GM23338 (cell line): ENCODE data around the gene ACOXL. TPM values are rescaled to one million over a fixed set of nuclear protein-coding genes. Genes with fewer than 3 reads are reported as not detected.

Experiments
- ATAC-seq: fragments of 200-7000 bp; cut with Tn5 transposase; 3 replicates; pipeline ENCODE4 v1.9.1; 2020
- DNase-seq: peaks from one replicate; pipeline ENCODE4 v3.0.0-alpha.2; 2015; ENCODE audit warnings: low spot score
- H2AFZ ChIP-seq: fragments of 200-600 bp; sonication (generic); 2 replicates; pipeline ENCODE4 v1.8.0; 2016; ENCODE audit warnings: antibody characterized with exemption, mild to moderate bottlenecking, moderate library complexity
- H3F3A ChIP-seq: fragments of 200-600 bp; sonication (generic); replicated peaks from 2 replicates; pipeline ENCODE4 v1.8.0; 2017; ENCODE audit warnings: antibody characterized with exemption, mixed run types, low read depth
- H3K27ac ChIP-seq: fragments of 200-600 bp; sonication (generic); 2 replicates; pipeline ENCODE4 v1.6.1; 2016; ENCODE audit warnings: low read depth
- H3K27me3 ChIP-seq: fragments of 200-600 bp; sonication (generic); 2 replicates; pipeline ENCODE4 v1.8.0; 2016; ENCODE audit warnings: mild to moderate bottlenecking, mixed run types, moderate library complexity; ENCODE audit not compliant: insufficient read depth
- H3K36me3 ChIP-seq: fragments of 200-600 bp; sonication (generic); 2 replicates; pipeline ENCODE4 v1.8.0; 2016; ENCODE audit warnings: mild to moderate bottlenecking; ENCODE audit not compliant: insufficient read depth
- H3K4me1 ChIP-seq: fragments of 200-600 bp; sonication (generic); 2 replicates; pipeline ENCODE4 v1.8.0; 2016; ENCODE audit warnings: mild to moderate bottlenecking, moderate library complexity; ENCODE audit not compliant: insufficient read depth
- H3K4me2 ChIP-seq: fragments of 200-600 bp; sonication (generic); 2 replicates; pipeline ENCODE4 v1.7.1; 2017; ENCODE audit warnings: mixed run types
- H3K4me3 ChIP-seq: fragments of 200-600 bp; sonication (generic); 2 replicates; pipeline ENCODE4 v1.6.1; 2016; ENCODE audit warnings: mixed run types
- H3K79me2 ChIP-seq: fragments of 200-600 bp; sonication (generic); replicated peaks from 2 replicates; pipeline ENCODE4 v1.8.0; 2017; ENCODE audit warnings: mild to moderate bottlenecking; ENCODE audit not compliant: insufficient read depth
- H3K9me2 ChIP-seq: fragments of 200-600 bp; sonication (generic); 2 replicates; pipeline ENCODE4 v1.8.0; 2017; ENCODE audit not compliant: insufficient read depth
- H4K20me1 ChIP-seq: fragments of 200-600 bp; sonication (generic); replicated peaks from 2 replicates; pipeline ENCODE4 v1.8.0; 2017; ENCODE audit warnings: mild to moderate bottlenecking; ENCODE audit not compliant: insufficient read depth
- H3K27ac Mint-ChIP-seq: 2 replicates; pipeline ENCODE4 v1.8.0; 2020; ENCODE audit warnings: inconsistent platforms, mild to moderate bottlenecking, moderate library complexity, mixed read lengths
- H3K27me3 Mint-ChIP-seq: 3 replicates; pipeline ENCODE4 v1.8.0; 2022; ENCODE audit warnings: low read depth, mild to moderate bottlenecking, moderate library complexity, mixed read lengths, inconsistent platforms; ENCODE audit not compliant: insufficient read depth, poor library complexity
- H3K36me3 Mint-ChIP-seq: 3 replicates; pipeline ENCODE4 v1.8.0; 2021; ENCODE audit warnings: low read depth, mild to moderate bottlenecking, inconsistent platforms, moderate library complexity, mixed read lengths
- H3K4me1 Mint-ChIP-seq: 3 replicates; pipeline ENCODE4 v1.8.0; 2020; ENCODE audit warnings: mild to moderate bottlenecking, inconsistent platforms, mixed read lengths
- H3K4me3 Mint-ChIP-seq: 3 replicates; pipeline ENCODE4 v1.8.0; 2021; ENCODE audit warnings: moderate library complexity, mild to moderate bottlenecking, inconsistent platforms, mixed read lengths
- H3K9me3 Mint-ChIP-seq: 3 replicates; pipeline ENCODE4 v1.8.0; 2020; ENCODE audit warnings: moderate library complexity, mild to moderate bottlenecking, inconsistent platforms, mixed read lengths
- CREB1 ChIP-seq: fragments of 250-450 bp; sonication (Bioruptor Pico); IDR thresholded peaks from 2 replicates; pipeline ENCODE4 v1.5.0; 2020; ENCODE audit warnings: low read depth, mild to moderate bottlenecking, moderate library complexity
- EZH2 ChIP-seq: fragments of 200-600 bp; sonication (generic); IDR thresholded peaks from one replicate; pipeline ENCODE4 v1.8.0; 2017; ENCODE audit warnings: antibody characterized with exemption, mild to moderate bottlenecking, low read depth; ENCODE audit not compliant: unreplicated experiment
- EZH2phosphoT487 ChIP-seq: fragments of 200-600 bp; sonication (generic); IDR thresholded peaks from one replicate; pipeline ENCODE4 v1.8.1; 2018; ENCODE audit warnings: antibody characterized with exemption; ENCODE audit not compliant: unreplicated experiment
- JUNB ChIP-seq: IDR thresholded peaks from one replicate; pipeline ENCODE4 v1.6.1; 2016; ENCODE audit warnings: antibody characterized with exemption; ENCODE audit not compliant: unreplicated experiment
- NANOG ChIP-seq: IDR thresholded peaks from 2 replicates; pipeline ENCODE4 v1.6.1; 2016; ENCODE audit warnings: antibody characterized with exemption, borderline replicate concordance
- POLR2AphosphoS5 ChIP-seq: IDR thresholded peaks from 2 replicates; pipeline ENCODE4 v1.6.1; 2016; ENCODE audit warnings: antibody characterized with exemption, low read depth
- REST ChIP-seq: IDR thresholded peaks from one replicate; pipeline ENCODE4 v1.6.1; 2018; ENCODE audit warnings: antibody characterized with exemption; ENCODE audit not compliant: unreplicated experiment
- STAT1 ChIP-seq: IDR thresholded peaks from one replicate; pipeline ENCODE4 v1.6.1; 2016; ENCODE audit warnings: antibody characterized with exemption; ENCODE audit not compliant: unreplicated experiment
- ZNF114 ChIP-seq: fragments of 250-450 bp; sonication (Bioruptor Pico); IDR thresholded peaks from 2 replicates; pipeline ENCODE4 v1.5.0; 2020; ENCODE audit warnings: mild to moderate bottlenecking, moderate library complexity
- ZNF331 ChIP-seq: fragments of 250-450 bp; sonication (Bioruptor Pico); IDR thresholded peaks from 2 replicates; pipeline ENCODE4 v1.5.0; 2020; ENCODE audit warnings: low read depth, mild to moderate bottlenecking, moderate library complexity
- polyA plus RNA-seq: library from polyadenylated mRNA; unstranded; fragments of >200 nt; fragmentation: Nextera tagmentation; extraction: Ambion mirVana; gene quantifications from 2 replicates; pipeline ENCODE4 v1.2.1, GENCODE V29; 2016
- total RNA-seq: library from RNA; depleted of rRNA; stranded (reverse); fragments of >200 nt; shearing (Covaris generic); gene quantifications from 2 replicates; pipeline ENCODE4 v1.2.3, GENCODE V29; 2014
- TF ChIP-seq, protein P1 (sequence below), 2 experiments: fragments of 200-600 bp in 1 of 2; sonication (generic) in 1 of 2; conservative IDR thresholded peaks; 2 replicates each; pipeline versions ENCODE4 v1.5.1 to v1.6.1; 2016 to 2017; ENCODE audit warnings: antibody characterized with exemption in 2 of 2, low read depth in 2 of 2, mild to moderate bottlenecking in 2 of 2, moderate library complexity in 1 of 2
- TF ChIP-seq, protein P2 (sequence below): IDR thresholded peaks from 2 replicates; pipeline ENCODE4 v1.6.1; 2016; ENCODE audit warnings: antibody characterized with exemption
- TF ChIP-seq, protein P3 (sequence below): fragments of 250-450 bp; sonication (Bioruptor Pico); IDR thresholded peaks from 2 replicates; pipeline ENCODE4 v1.5.0; 2020; ENCODE audit warnings: mild to moderate bottlenecking, moderate library complexity

The ACOXL gene
- total and polyA plus RNA-seq, 2 experiments from 2014 or later, result 9.0 to 14.7 TPM

GRCh38 chr2:110984694-110985490, 252.5 kb downstream of the ACOXL start:
- Mint-ChIP-seq H3K27ac (no peak overlapping the region), H3K4me3 (no peak overlapping the region), H3K4me1 (peaks cover 9% of the 10 kb centered on the region), H3K27me3 (peaks cover 6% of the 10 kb centered on the region), H3K36me3 (no peaks in the 10 kb centered on the region; the same call in 2 of the 3 replicates), H3K9me3 (no peaks in the 10 kb centered on the region)
- no peak for DNase-seq
- Histone ChIP-seq H3K79me2 (no peaks in the 10 kb centered on the region), H3K27ac (no peak overlapping the region), H3K27me3 (no peaks in the 10 kb centered on the region), H3K36me3 (no peaks in the 10 kb centered on the region), H2AFZ (no peak overlapping the region), H3K4me1 (peaks cover 6% of the 10 kb centered on the region), H3F3A (no peaks in the 10 kb centered on the region), H3K4me2 (no peak overlapping the region), H4K20me1 (no peaks in the 10 kb centered on the region), H3K4me3 (no peak overlapping the region), H3K9me2 (no peaks in the 10 kb centered on the region)
- TF ChIP-seq NANOG (no peak), REST (no peak), ZNF331 (CRISPR knock-in tag) (no peak), POLR2AphosphoS5 (no peak), EZH2 (no peak), JUNB (no peak), STAT1 (no peak), CREB1 (CRISPR knock-in tag) (no peak), ZNF114 (CRISPR knock-in tag) (no peak), EZH2phosphoT487 (no peak)
- TF ChIP-seq, protein P1, sequence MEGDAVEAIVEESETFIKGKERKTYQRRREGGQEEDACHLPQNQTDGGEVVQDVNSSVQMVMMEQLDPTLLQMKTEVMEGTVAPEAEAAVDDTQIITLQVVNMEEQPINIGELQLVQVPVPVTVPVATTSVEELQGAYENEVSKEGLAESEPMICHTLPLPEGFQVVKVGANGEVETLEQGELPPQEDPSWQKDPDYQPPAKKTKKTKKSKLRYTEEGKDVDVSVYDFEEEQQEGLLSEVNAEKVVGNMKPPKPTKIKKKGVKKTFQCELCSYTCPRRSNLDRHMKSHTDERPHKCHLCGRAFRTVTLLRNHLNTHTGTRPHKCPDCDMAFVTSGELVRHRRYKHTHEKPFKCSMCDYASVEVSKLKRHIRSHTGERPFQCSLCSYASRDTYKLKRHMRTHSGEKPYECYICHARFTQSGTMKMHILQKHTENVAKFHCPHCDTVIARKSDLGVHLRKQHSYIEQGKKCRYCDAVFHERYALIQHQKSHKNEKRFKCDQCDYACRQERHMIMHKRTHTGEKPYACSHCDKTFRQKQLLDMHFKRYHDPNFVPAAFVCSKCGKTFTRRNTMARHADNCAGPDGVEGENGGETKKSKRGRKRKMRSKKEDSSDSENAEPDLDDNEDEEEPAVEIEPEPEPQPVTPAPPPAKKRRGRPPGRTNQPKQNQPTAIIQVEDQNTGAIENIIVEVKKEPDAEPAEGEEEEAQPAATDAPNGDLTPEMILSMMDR (conservative IDR thresholded peaks at IDR 0.05; ENCODE audit: low read depth in 2 of 2), result no peak
- TF ChIP-seq, protein P2, sequence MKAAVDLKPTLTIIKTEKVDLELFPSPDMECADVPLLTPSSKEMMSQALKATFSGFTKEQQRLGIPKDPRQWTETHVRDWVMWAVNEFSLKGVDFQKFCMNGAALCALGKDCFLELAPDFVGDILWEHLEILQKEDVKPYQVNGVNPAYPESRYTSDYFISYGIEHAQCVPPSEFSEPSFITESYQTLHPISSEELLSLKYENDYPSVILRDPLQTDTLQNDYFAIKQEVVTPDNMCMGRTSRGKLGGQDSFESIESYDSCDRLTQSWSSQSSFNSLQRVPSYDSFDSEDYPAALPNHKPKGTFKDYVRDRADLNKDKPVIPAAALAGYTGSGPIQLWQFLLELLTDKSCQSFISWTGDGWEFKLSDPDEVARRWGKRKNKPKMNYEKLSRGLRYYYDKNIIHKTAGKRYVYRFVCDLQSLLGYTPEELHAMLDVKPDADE, result no peak
- TF ChIP-seq, protein P3, sequence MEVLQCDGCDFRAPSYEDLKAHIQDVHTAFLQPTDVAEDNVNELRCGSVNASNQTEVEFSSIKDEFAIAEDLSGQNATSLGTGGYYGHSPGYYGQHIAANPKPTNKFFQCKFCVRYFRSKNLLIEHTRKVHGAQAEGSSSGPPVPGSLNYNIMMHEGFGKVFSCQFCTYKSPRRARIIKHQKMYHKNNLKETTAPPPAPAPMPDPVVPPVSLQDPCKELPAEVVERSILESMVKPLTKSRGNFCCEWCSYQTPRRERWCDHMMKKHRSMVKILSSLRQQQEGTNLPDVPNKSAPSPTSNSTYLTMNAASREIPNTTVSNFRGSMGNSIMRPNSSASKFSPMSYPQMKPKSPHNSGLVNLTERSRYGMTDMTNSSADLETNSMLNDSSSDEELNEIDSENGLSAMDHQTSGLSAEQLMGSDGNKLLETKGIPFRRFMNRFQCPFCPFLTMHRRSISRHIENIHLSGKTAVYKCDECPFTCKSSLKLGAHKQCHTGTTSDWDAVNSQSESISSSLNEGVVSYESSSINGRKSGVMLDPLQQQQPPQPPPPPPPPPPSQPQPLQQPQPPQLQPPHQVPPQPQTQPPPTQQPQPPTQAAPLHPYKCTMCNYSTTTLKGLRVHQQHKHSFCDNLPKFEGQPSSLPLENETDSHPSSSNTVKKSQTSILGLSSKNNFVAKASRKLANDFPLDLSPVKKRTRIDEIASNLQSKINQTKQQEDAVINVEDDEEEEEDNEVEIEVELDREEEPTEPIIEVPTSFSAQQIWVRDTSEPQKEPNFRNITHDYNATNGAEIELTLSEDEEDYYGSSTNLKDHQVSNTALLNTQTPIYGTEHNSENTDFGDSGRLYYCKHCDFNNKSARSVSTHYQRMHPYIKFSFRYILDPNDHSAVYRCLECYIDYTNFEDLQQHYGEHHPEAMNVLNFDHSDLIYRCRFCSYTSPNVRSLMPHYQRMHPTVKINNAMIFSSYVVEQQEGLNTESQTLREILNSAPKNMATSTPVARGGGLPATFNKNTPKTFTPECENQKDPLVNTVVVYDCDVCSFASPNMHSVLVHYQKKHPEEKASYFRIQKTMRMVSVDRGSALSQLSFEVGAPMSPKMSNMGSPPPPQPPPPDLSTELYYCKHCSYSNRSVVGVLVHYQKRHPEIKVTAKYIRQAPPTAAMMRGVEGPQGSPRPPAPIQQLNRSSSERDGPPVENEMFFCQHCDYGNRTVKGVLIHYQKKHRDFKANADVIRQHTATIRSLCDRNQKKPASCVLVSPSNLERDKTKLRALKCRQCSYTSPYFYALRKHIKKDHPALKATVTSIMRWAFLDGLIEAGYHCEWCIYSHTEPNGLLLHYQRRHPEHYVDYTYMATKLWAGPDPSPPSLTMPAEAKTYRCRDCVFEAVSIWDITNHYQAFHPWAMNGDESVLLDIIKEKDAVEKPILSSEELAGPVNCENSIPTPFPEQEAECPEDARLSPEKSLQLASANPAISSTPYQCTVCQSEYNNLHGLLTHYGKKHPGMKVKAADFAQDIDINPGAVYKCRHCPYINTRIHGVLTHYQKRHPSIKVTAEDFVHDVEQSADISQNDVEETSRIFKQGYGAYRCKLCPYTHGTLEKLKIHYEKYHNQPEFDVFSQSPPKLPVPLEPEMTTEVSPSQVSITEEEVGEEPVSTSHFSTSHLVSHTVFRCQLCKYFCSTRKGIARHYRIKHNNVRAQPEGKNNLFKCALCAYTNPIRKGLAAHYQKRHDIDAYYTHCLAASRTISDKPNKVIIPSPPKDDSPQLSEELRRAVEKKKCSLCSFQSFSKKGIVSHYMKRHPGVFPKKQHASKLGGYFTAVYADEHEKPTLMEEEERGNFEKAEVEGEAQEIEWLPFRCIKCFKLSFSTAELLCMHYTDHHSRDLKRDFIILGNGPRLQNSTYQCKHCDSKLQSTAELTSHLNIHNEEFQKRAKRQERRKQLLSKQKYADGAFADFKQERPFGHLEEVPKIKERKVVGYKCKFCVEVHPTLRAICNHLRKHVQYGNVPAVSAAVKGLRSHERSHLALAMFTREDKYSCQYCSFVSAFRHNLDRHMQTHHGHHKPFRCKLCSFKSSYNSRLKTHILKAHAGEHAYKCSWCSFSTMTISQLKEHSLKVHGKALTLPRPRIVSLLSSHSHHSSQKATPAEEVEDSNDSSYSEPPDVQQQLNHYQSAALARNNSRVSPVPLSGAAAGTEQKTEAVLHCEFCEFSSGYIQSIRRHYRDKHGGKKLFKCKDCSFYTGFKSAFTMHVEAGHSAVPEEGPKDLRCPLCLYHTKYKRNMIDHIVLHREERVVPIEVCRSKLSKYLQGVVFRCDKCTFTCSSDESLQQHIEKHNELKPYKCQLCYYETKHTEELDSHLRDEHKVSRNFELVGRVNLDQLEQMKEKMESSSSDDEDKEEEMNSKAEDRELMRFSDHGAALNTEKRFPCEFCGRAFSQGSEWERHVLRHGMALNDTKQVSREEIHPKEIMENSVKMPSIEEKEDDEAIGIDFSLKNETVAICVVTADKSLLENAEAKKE (CRISPR knock-in tag), result no peak
- no peak for ATAC-seq
